ENCODE measurements around the gene PLB1. TPM values are rescaled to one million over a fixed set of nuclear protein-coding genes. Genes with fewer than 3 reads are reported as not detected.

The PLB1 gene
- total RNA-seq, 1 donor from 2014 or later: 2.2 TPM

DNA sequence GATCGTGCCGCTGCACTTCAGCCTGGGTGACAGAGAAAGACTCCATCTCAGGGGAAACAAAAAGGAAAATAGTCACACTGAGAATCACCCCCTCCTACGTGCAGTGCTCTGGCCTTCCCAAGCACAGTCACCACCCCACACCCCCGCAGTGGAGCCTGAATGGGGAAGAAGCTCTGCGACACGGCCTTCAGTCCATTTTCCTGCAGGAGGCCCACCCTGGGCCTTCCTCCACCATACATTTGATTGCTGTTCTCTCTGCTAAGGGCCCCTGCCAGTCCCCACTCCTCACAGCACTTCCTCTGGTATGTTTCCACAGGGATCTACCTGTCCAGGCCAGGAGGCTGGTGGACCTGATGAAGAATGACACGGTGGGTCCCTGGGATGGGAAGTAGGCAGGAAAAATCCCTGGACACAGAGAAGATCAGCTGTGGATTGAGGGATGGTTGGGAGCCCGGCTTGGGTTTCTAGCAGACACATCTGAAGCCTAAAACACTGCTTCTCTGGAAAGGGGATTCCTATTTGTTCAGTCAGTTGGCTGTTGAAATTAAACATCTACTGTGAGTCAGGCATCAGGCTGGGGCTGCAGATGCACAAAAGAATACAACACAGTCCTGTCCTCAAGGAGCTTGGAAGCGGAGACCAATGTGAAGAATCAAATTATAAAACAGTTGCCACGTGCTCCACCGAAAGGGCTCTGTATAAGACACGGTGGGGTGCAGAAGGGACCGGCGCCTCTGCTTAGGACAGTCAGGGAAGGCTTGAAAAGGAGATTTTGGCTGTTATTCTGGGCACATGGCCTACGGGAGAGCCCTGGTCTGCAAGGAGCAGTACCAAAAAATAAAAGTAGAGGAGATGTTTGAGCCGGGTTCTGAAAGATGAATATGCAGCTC, 82.2 kb downstream of the PLB1 start:
- H3K27ac Mint-ChIP-seq: no peak overlapping the region
- no peaks in the 10 kb centered on the region for H3K36me3 Mint-ChIP-seq
- DNase-seq (ENCODE audit: low spot score in 2 of 2, unreplicated experiment in 2 of 2): no peak
- no peak for TF ChIP-seq CTCF (IDR thresholded peaks at IDR 0.05; ENCODE audit: unreplicated experiment)
- peaks cover 7% of the 10 kb centered on the region for H3K9me3 Mint-ChIP-seq
- no peaks in the 10 kb centered on the region for H3K27me3 Mint-ChIP-seq (ENCODE audit: low read depth)
- no peaks in the 10 kb centered on the region for H3K4me1 Mint-ChIP-seq
- H3K4me3 Mint-ChIP-seq: no peak overlapping the region

- Mint-ChIP-seq H3K4me3 (no peak overlapping the region), H3K9me3 (peaks cover 7% of the 10 kb centered on the region), H3K36me3 (no peaks in the 10 kb centered on the region), H3K27me3 (ENCODE audit: low read depth) (no peaks in the 10 kb centered on the region), H3K27ac (no peak overlapping the region), H3K4me1 (no peaks in the 10 kb centered on the region)
- no peak for DNase-seq (ENCODE audit: low spot score in 2 of 2, unreplicated experiment in 2 of 2)
- TF ChIP-seq CTCF (IDR thresholded peaks at IDR 0.05; ENCODE audit: unreplicated experiment): no peak
These were observed 82.9 kb downstream of the PLB1 start for GRCh38 chr2:28578774-28579173.

DNA sequence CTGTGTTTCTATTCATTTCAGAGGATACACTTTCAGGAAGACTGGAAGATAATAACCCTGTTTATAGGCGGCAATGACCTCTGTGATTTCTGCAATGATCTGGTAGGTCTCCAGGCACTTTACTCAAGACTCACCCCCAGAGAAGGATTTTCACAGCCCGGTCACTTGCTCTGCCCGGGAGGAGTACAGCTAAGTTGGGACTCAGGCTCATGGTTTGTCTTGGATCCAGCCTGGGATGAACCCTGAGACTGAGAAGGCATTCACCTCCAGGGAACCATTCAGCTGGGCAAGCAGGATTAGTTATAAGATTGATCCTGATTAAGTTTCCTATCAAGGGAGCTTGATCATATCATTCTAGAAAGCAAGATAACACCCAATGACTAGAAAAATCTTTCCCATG, 83.7 kb downstream of the PLB1 start:
- H3K27me3 Mint-ChIP-seq (ENCODE audit: low read depth): no peaks in the 10 kb centered on the region
- TF ChIP-seq CTCF (IDR thresholded peaks at IDR 0.05; ENCODE audit: unreplicated experiment): no peak
- peaks cover 6% of the 10 kb centered on the region for H3K9me3 Mint-ChIP-seq
- H3K4me3 Mint-ChIP-seq: no peak overlapping the region
- H3K36me3 Mint-ChIP-seq: no peaks in the 10 kb centered on the region
- no peaks in the 10 kb centered on the region for H3K4me1 Mint-ChIP-seq
- H3K27ac Mint-ChIP-seq: no peak overlapping the region
- DNase-seq (ENCODE audit: low spot score in 2 of 2, unreplicated experiment in 2 of 2): no peak

- no peaks in the 10 kb centered on the region for H3K27me3 Mint-ChIP-seq (ENCODE audit: low read depth)
- H3K4me1 Mint-ChIP-seq: no peaks in the 10 kb centered on the region
- H3K27ac Mint-ChIP-seq: no peak overlapping the region
- no peak for DNase-seq (ENCODE audit: low spot score in 2 of 2, unreplicated experiment in 2 of 2)
- no peak overlapping the region for H3K4me3 Mint-ChIP-seq
- no peak for TF ChIP-seq CTCF (IDR thresholded peaks at IDR 0.05; ENCODE audit: unreplicated experiment)
- peaks cover 2% of the 10 kb centered on the region for H3K9me3 Mint-ChIP-seq
- no peaks in the 10 kb centered on the region for H3K36me3 Mint-ChIP-seq
These were observed 84.2 kb downstream of the PLB1 start for GRCh38 chr2:28580078-28580477.

GRCh38 chr2:28581312-28581711, 85.5 kb downstream of the PLB1 start:
- Mint-ChIP-seq H3K4me3 (no peak overlapping the region), H3K36me3 (no peaks in the 10 kb centered on the region), H3K27me3 (ENCODE audit: low read depth) (no peaks in the 10 kb centered on the region), H3K4me1 (no peaks in the 10 kb centered on the region), H3K9me3 (no peaks in the 10 kb centered on the region), H3K27ac (no peak overlapping the region)
- TF ChIP-seq CTCF (IDR thresholded peaks at IDR 0.05; ENCODE audit: unreplicated experiment): no peak
- no peak for DNase-seq (ENCODE audit: low spot score in 2 of 2, unreplicated experiment in 2 of 2)

Data from mesothelial cell of epicardium (in vitro differentiated cells).